Motor neuron (in vitro differentiated cells): Measurements from ENCODE around the gene FAM3C. TPM values are rescaled to one million over a fixed set of nuclear protein-coding genes. Genes with fewer than 3 reads are reported as not detected.

Experiments
- ATAC-seq, 8 experiments: fragments of 200-7000 bp; cut with Tn5 transposase; replicated peaks in 6 of 8; 2 replicates each; pipeline ENCODE4 v1.8.0; 2021; ENCODE audit warnings: mild to moderate bottlenecking in 8 of 8, moderate library complexity in 8 of 8
- H3K27ac ChIP-seq, 2 donors: fragments of 250-450 bp; sonication (Bioruptor Pico); 2 replicates each; pipeline ENCODE4 v1.9.0; 2021; ENCODE audit warnings: antibody characterized with exemption in 2 of 2, mild to moderate bottlenecking in 2 of 2, moderate library complexity in 1 of 2
- H3K4me1 ChIP-seq, 2 donors: fragments of 250-450 bp; sonication (Bioruptor Pico); replicated peaks in 1 of 2; 2 replicates each; pipeline ENCODE4 v1.6.1; 2021; ENCODE audit warnings: antibody characterized with exemption in 2 of 2, mild to moderate bottlenecking in 2 of 2, moderate library complexity in 1 of 2
- H3K4me3 ChIP-seq, 5 donors: fragments of 250-450 bp; sonication (Bioruptor Pico); 2 replicates each; pipeline ENCODE4 v1.9.0; 2021; ENCODE audit warnings: antibody characterized with exemption in 5 of 5, mild to moderate bottlenecking in 5 of 5, moderate library complexity in 4 of 5
- WGBS, 10 experiments: fragments of 450-650 bp; shearing (Covaris generic); methylation state at CpG; one replicate each; pipeline ENCODE4 v1.0.0; 2022; 5-methylcytosine and 5-hydroxymethylcytosine counted together
- in situ Hi-C, 9 experiments: fragments of 400-800 bp; cut with MboI; loops; one replicate each; pipeline ENCODE4 v1.15.0; 2021; ENCODE audit warnings: low sequenced_read_pairs in 9 of 9, low pct_unique_long_range_greater_than_20kb in 2 of 9; ENCODE audit not compliant: unreplicated experiment in 9 of 9
- total RNA-seq, 8 experiments: library from RNA; unstranded; fragments of 300-600 nt; gene quantifications; 2 replicates each; pipeline versions ENCODE4 v1.2.3 to v1.2.4, GENCODE V29; 2022

Gene FAM3C
- total RNA-seq, 8 experiments from 2014 or later, result 29.8 to 136 (median 35.9) TPM

GRCh38 chr7:121313793-121314676 lies 82.1 kb downstream of the FAM3C start:
- 9 to 97% (median 77%) methylated on average over 2 to 8 of the region's 9 CpGs for WGBS, 10 experiments
- no peaks in the 10 kb centered on the region for H3K4me1 ChIP-seq
- in situ Hi-C loops, result no loop called here
- H3K27ac ChIP-seq, result no peak overlapping the region
- peak in 2 of 8 experiments; percentile 20 to 66 for ATAC-seq
- H3K4me3 ChIP-seq, result no peak overlapping the region

GRCh38 chr7:121313220-121313792 lies 82.8 kb downstream of the FAM3C start:
- 0 to 93% (median 80%) methylated on average over 1 to 3 of the region's 3 CpGs; no CpG with 5 or more reads in 1 of the 10 experiments for WGBS, 10 experiments

GRCh38 chr7:121307021-121307574 lies 89.0 kb downstream of the FAM3C start:
- H3K4me1 ChIP-seq, result no peaks in the 10 kb centered on the region
- WGBS, 10 experiments, result 60 to 100% (median 87%) methylated on average over 1 to 4 of the region's 4 CpGs
- in situ Hi-C loops, result no loop called here
- ATAC-seq, result peak in 4 of 8 experiments; percentile 29 to 65 (median 34)
- no peak overlapping the region for H3K4me3 ChIP-seq
- H3K27ac ChIP-seq, result no peak overlapping the region

More at GRCh38 chr7:121313220-121313792, 82.8 kb downstream of the FAM3C start:
- peak in 3 of 8 experiments; percentile 97 to 98 (median 97) for ATAC-seq
- H3K27ac ChIP-seq, result no peak overlapping the region
- in situ Hi-C loops, result no loop called here
- no peak overlapping the region for H3K4me3 ChIP-seq
- H3K4me1 ChIP-seq, result no peaks in the 10 kb centered on the region

- no peak for ATAC-seq
- in situ Hi-C loops, result no loop called here
- H3K27ac ChIP-seq, result no peak overlapping the region
- H3K4me3 ChIP-seq, result no peak overlapping the region
- WGBS, 10 experiments, result 29 to 100% (median 83%) methylated on average over 2 to 3 of the region's 3 CpGs
- no peaks in the 10 kb centered on the region for H3K4me1 ChIP-seq
Measured at GRCh38 chr7:121306565-121306964, 89.5 kb downstream of the FAM3C start.

GRCh38 chr7:121305109-121305508 lies 91.0 kb downstream of the FAM3C start:
- no peak overlapping the region for H3K4me3 ChIP-seq
- 40 to 100% (median 85%) methylated on average over 1 to 3 of the region's 3 CpGs; no CpG with 5 or more reads in 4 of the 10 experiments for WGBS, 10 experiments
- in situ Hi-C loops, result no loop called here
- no peaks in the 10 kb centered on the region for H3K4me1 ChIP-seq
- no peak overlapping the region for H3K27ac ChIP-seq
- peak in 1 of 8 experiments; percentile 9 for ATAC-seq

- in situ Hi-C loops, result no loop called here
- Histone ChIP-seq H3K27ac (no peak overlapping the region), H3K4me1 (no peaks in the 10 kb centered on the region), H3K4me3 (no peak overlapping the region)
- ATAC-seq, result peak in 1 of 8 experiments; percentile 83
- 0 to 100% (median 56%) methylated on average over 1 of the region's 1 CpG; no CpG with 5 or more reads in 2 of the 10 experiments for WGBS, 10 experiments
Measured at GRCh38 chr7:121304102-121304658, 91.9 kb downstream of the FAM3C start.

- Histone ChIP-seq H3K4me3 (no peak overlapping the region), H3K27ac (no peak overlapping the region), H3K4me1 (no peaks in the 10 kb centered on the region)
- 66 to 100% (median 92%) methylated on average over 2 to 6 of the region's 6 CpGs; no CpG with 5 or more reads in 1 of the 10 experiments for WGBS, 10 experiments
- in situ Hi-C loops, result no loop called here
- no peak for ATAC-seq
Measured at GRCh38 chr7:121303422-121304101, 92.5 kb downstream of the FAM3C start.

- 12 to 90% (median 79%) methylated on average over 1 to 7 of the region's 8 CpGs; no CpG with 5 or more reads in 1 of the 10 experiments for WGBS, 10 experiments
- peak in 2 of 8 experiments; percentile 33 to 40 for ATAC-seq
- Histone ChIP-seq H3K27ac (no peak overlapping the region), H3K4me1 (no peaks in the 10 kb centered on the region), H3K4me3 (no peak overlapping the region)
- in situ Hi-C loops, result no loop called here
Measured at GRCh38 chr7:121302214-121302745, 93.8 kb downstream of the FAM3C start.

GRCh38 chr7:121301446-121302213 lies 94.5 kb downstream of the FAM3C start:
- H3K27ac ChIP-seq, result no peak overlapping the region
- in situ Hi-C loops, result no loop called here
- 33 to 94% (median 79%) methylated on average over 2 to 9 of the region's 9 CpGs for WGBS, 10 experiments
- H3K4me3 ChIP-seq, result no peak overlapping the region
- no peaks in the 10 kb centered on the region for H3K4me1 ChIP-seq
- peak in 2 of 8 experiments; percentile 26 to 35 for ATAC-seq

GRCh38 chr7:121300685-121301420 lies 95.3 kb downstream of the FAM3C start:
- Histone ChIP-seq H3K4me1 (no peaks in the 10 kb centered on the region), H3K27ac (no peak overlapping the region), H3K4me3 (no peak overlapping the region)
- in situ Hi-C loops, result no loop called here
- ATAC-seq, result peak in 3 of 8 experiments; percentile 73 to 77 (median 75)
- 30 to 100% (median 82%) methylated on average over 1 to 2 of the region's 2 CpGs for WGBS, 10 experiments
